ENCODE measurements around the gene TSSK6.

Gene TSSK6

DNA sequence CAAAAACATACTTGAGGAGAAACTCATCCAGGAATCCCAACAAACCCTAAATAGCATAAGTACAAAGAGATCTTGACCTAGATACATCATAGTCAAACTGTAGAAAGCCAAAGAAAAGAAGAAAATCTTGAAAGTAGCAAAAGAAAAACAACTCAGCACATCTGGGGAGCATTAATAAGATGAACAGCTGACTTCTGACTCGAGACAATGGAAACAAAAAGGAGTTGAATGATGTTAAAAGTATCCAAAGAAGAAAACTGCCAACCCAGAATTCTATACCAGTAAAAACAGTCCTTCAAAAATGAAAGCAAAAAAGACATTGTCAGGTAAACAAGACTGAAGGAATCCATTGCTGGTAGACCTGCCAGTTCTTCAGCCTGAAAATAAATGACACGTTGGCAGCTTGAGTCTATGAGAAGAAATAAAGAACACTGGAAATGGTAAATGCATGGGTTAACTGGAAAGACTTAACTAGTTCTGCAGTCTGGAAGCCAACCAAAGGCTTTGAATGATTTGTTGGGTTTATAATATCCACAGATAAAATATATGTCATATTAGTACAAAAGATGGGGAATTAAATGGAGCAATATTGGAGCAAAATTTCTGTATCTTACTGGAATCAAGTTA lies 46.8 kb downstream of the TSSK6 start:
- ChIA-PET POLR2A (interaction anchor here (1.1 kb wide), 1 partner anchor 9 kb away, joined by 3 read pairs; no protein-coding TSS in a partner anchor), CTCF (no interaction called here)
- 100% methylated on average over 1 of the region's 2 CpGs for WGBS (ENCODE audit: insufficient coverage)
- Histone ChIP-seq H3K4me3 (ENCODE audit: control insufficient read depth in 1 of 7, extremely low read depth in 1 of 7, insufficient read depth in 4 of 7, low read depth in 2 of 7, low read length in 6 of 7) (no peak overlapping the region), H3K36me3 (ENCODE audit: control insufficient read depth in 4 of 4, insufficient read depth in 4 of 4, low read length in 3 of 4) (peaks cover 13 to 66% (median 32%) of the 10 kb centered on the region in 4 experiments), H3K27me3 (replicated peaks in 2 of 5; ENCODE audit: control insufficient read depth in 4 of 5, insufficient read depth in 5 of 5, low read length in 4 of 5) (no peaks in the 10 kb centered on the region), H3K9me3 (ENCODE audit: control extremely low read depth in 1 of 5, control insufficient read depth in 4 of 5, insufficient read depth in 2 of 5, low read depth in 1 of 5, low read length in 4 of 5) (peaks cover 6 to 34% (median 33%) of the 10 kb centered on the region in 5 experiments), H3K4me1 (ENCODE audit: control extremely low read depth in 1 of 4, control insufficient read depth in 4 of 4, insufficient read depth in 4 of 4, low read length in 3 of 4) (peaks cover 0 to 17% (median 7%) of the 10 kb centered on the region in 4 experiments), H3K27ac (ENCODE audit: insufficient read depth in 1 of 2, low read depth in 1 of 2, low read length in 2 of 2, poor library complexity in 1 of 2, severe bottlenecking in 2 of 2) (no peak overlapping the region)
- peak; percentile 42 to 82 (median 74) for DNase-seq

DNA sequence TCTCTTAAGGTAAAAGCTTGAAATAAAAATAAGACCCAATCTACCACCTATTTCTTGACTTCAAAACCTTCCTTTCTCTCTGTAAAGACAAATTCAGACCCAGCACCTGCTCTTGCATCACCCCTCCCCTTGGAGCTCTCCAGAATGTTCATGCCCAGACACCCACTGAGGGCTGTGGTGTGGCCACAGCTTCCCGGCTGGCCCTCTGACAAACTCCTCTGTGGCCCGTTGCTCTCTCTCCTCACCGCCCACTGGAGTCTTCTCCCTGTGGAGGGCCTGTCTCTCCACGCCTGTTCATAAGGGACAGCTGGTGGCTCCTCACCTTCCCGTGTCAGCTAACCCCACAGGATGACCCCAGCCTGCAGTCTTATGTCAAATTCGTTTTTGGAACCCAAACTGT lies 49.1 kb downstream of the TSSK6 start:
- peaks cover 4 to 34% (median 31%) of the 10 kb centered on the region in 4 experiments for H3K4me1 ChIP-seq (ENCODE audit: control extremely low read depth in 1 of 4, control insufficient read depth in 4 of 4, insufficient read depth in 4 of 4, low read length in 3 of 4)
- 98% methylated on average over 6 of the region's 6 CpGs for WGBS (ENCODE audit: insufficient coverage)
- no peak for DNase-seq
- H3K27me3 ChIP-seq (replicated peaks in 2 of 5; ENCODE audit: control insufficient read depth in 4 of 5, insufficient read depth in 5 of 5, low read length in 4 of 5): no peaks in the 10 kb centered on the region
- peaks cover 6 to 34% (median 33%) of the 10 kb centered on the region in 5 experiments for H3K9me3 ChIP-seq (ENCODE audit: control extremely low read depth in 1 of 5, control insufficient read depth in 4 of 5, insufficient read depth in 2 of 5, low read depth in 1 of 5, low read length in 4 of 5)
- peaks cover 13 to 53% (median 31%) of the 10 kb centered on the region in 4 experiments for H3K36me3 ChIP-seq (ENCODE audit: control insufficient read depth in 4 of 4, insufficient read depth in 4 of 4, low read length in 3 of 4)
- ChIA-PET CTCF (interaction anchor here (1.9 to 2.0 kb wide), 2 partner anchors 10 to 24 kb away, joined by 4 to 7 read pairs; no protein-coding TSS in a partner anchor), POLR2A (interaction anchor here (1.3 kb wide), 1 partner anchor 10 kb away, joined by 3 read pairs; no protein-coding TSS in a partner anchor)
- no peak overlapping the region for H3K27ac ChIP-seq (ENCODE audit: insufficient read depth in 1 of 2, low read depth in 1 of 2, low read length in 2 of 2, poor library complexity in 1 of 2, severe bottlenecking in 2 of 2)
- H3K4me3 ChIP-seq (ENCODE audit: control insufficient read depth in 1 of 7, extremely low read depth in 1 of 7, insufficient read depth in 4 of 7, low read depth in 2 of 7, low read length in 6 of 7): no peak overlapping the region

DNA sequence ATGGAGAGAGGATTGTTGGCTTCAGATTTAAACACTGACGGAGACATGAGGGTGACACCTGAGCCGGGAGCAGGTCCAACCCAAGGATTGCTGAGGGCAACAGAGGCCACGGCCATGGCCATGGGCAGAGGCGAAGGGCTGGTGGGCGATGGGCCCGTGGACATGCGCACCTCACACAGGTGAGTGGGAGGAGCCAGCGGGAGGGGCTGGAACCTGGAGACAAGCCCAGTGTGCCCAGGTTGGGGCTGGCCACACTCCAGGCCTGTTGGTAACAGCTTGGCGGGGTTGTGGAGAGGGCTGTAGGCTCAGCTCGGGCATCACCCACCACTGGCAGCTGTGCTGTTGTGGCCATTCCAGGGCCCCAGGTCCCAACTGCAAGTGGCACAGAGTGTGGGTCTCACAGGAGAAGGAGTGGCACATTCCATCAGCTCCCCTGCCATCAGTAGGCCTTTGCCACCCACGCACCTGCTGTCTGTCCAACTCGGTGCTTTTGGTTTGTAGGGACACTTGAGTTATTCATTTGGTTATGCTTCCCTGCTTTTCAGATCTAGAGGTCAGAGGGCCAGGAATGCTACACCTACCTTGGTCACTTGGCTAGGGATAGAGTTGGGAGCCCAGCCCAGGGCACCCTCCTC lies 49.8 kb downstream of the TSSK6 start:
- Histone ChIP-seq H3K27ac (ENCODE audit: insufficient read depth in 1 of 2, low read depth in 1 of 2, low read length in 2 of 2, poor library complexity in 1 of 2, severe bottlenecking in 2 of 2) (no peak overlapping the region), H3K36me3 (ENCODE audit: control insufficient read depth in 4 of 4, insufficient read depth in 4 of 4, low read length in 3 of 4) (peaks cover 13 to 52% (median 31%) of the 10 kb centered on the region in 4 experiments), H3K4me3 (ENCODE audit: control insufficient read depth in 1 of 7, extremely low read depth in 1 of 7, insufficient read depth in 4 of 7, low read depth in 2 of 7, low read length in 6 of 7) (no peak overlapping the region), H3K4me1 (ENCODE audit: control extremely low read depth in 1 of 4, control insufficient read depth in 4 of 4, insufficient read depth in 4 of 4, low read length in 3 of 4) (peaks cover 6 to 39% (median 36%) of the 10 kb centered on the region in 4 experiments), H3K9me3 (ENCODE audit: control extremely low read depth in 1 of 5, control insufficient read depth in 4 of 5, insufficient read depth in 2 of 5, low read depth in 1 of 5, low read length in 4 of 5) (peaks cover 6 to 34% (median 33%) of the 10 kb centered on the region in 5 experiments), H3K27me3 (replicated peaks in 2 of 5; ENCODE audit: control insufficient read depth in 4 of 5, insufficient read depth in 5 of 5, low read length in 4 of 5) (no peaks in the 10 kb centered on the region)
- WGBS (ENCODE audit: insufficient coverage): 97% methylated on average over 12 of the region's 12 CpGs
- ChIA-PET POLR2A (no interaction called here), CTCF (interaction anchor here (1.9 kb wide), 1 partner anchor 10 kb away, joined by 7 read pairs; no protein-coding TSS in a partner anchor)
- DNase-seq: no peak

DNA sequence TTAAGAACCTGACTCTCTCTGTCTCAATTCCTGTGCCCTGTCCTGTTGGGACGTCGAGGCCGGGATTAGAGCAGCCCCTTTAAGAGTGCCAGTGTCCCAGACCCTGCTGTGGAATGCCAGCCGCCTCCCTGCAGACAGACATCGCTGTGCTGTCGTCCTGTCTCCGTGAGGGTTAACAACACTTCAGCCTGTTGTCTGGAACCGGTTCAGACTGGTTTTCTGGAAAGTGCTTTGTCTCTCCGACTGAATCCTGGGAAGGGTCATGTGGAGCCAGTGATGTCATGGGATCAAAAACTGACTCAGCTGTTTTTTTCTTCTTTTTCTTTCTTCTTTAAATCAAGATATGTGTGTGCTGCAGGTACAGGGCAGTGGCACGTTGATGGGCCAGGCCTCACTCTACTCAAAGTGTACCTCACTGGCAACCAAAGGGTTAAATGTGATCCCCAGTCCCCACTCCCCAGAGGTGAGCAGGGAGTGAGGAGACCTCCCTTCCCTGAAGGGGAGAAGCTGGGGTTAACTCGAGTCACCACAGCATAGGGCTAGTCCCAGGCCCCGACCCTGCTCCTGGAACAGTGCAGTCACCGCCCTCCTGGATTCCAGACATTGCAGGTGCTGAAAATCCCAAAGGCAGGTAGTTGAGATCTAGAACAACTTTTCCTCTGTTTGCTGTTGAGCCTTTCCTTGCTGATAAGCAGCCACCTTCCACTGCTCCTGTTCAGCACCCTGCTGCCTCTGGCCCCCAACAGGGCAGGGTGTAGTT lies 50.8 kb downstream of the TSSK6 start:
- ChIA-PET CTCF (interaction anchor here (2.3 kb wide), 1 partner anchor 11 kb away, joined by 14 read pairs; no protein-coding TSS in a partner anchor), POLR2A (interaction anchor here (0.9 kb wide), 1 partner anchor 80 kb away, joined by 3 read pairs; no protein-coding TSS in a partner anchor)
- peaks cover 12 to 45% (median 45%) of the 10 kb centered on the region in 4 experiments for H3K4me1 ChIP-seq (ENCODE audit: control extremely low read depth in 1 of 4, control insufficient read depth in 4 of 4, insufficient read depth in 4 of 4, low read length in 3 of 4)

More for the DNA sequence above, 50.8 kb downstream of the TSSK6 start:
- H3K27ac ChIP-seq (ENCODE audit: insufficient read depth in 1 of 2, low read depth in 1 of 2, low read length in 2 of 2, poor library complexity in 1 of 2, severe bottlenecking in 2 of 2): no peak overlapping the region
- H3K4me3 ChIP-seq (ENCODE audit: control insufficient read depth in 1 of 7, extremely low read depth in 1 of 7, insufficient read depth in 4 of 7, low read depth in 2 of 7, low read length in 6 of 7): no peak overlapping the region
- DNase-seq: no peak
- 95% methylated on average over 12 of the region's 13 CpGs for WGBS (ENCODE audit: insufficient coverage)
- peaks cover 13 to 52% (median 31%) of the 10 kb centered on the region in 4 experiments for H3K36me3 ChIP-seq (ENCODE audit: control insufficient read depth in 4 of 4, insufficient read depth in 4 of 4, low read length in 3 of 4)
- H3K27me3 ChIP-seq (replicated peaks in 2 of 5; ENCODE audit: control insufficient read depth in 4 of 5, insufficient read depth in 5 of 5, low read length in 4 of 5): no peaks in the 10 kb centered on the region
- H3K9me3 ChIP-seq (ENCODE audit: control extremely low read depth in 1 of 5, control insufficient read depth in 4 of 5, insufficient read depth in 2 of 5, low read depth in 1 of 5, low read length in 4 of 5): peaks cover 6 to 34% (median 32%) of the 10 kb centered on the region in 5 experiments

All from common myeloid progenitor, CD34-positive (primary cell).